Chondrocyte (in vitro differentiated cells): Measurements from ENCODE around the gene CABYR. TPM values are rescaled to one million over a fixed set of nuclear protein-coding genes. Genes with fewer than 3 reads are reported as not detected.

ENCODE experiments used
- DNase-seq: peaks from one replicate; pipeline ENCODE4 v3.0.0; 2021; ENCODE audit warnings: mixed read lengths, low spot score
- H3K27ac Mint-ChIP-seq: one replicate; pipeline ENCODE4 v1.8.0; 2021; ENCODE audit warnings: mild to moderate bottlenecking, moderate library complexity, mixed read lengths; ENCODE audit not compliant: unreplicated experiment
- H3K27me3 Mint-ChIP-seq: 2 replicates; pipeline ENCODE4 v1.8.0; 2021; ENCODE audit warnings: low read depth, mixed read lengths
- H3K36me3 Mint-ChIP-seq: 2 replicates; pipeline ENCODE4 v1.8.0; 2021; ENCODE audit warnings: low read depth, mixed read lengths
- H3K4me1 Mint-ChIP-seq: 2 replicates; pipeline ENCODE4 v1.8.0; 2021; ENCODE audit warnings: low read depth, mild to moderate bottlenecking, mixed read lengths
- H3K4me3 Mint-ChIP-seq: one replicate; pipeline ENCODE4 v1.8.0; 2021; ENCODE audit warnings: mild to moderate bottlenecking, moderate library complexity, mixed read lengths; ENCODE audit not compliant: unreplicated experiment
- H3K9me3 Mint-ChIP-seq: 2 replicates; pipeline ENCODE4 v1.8.0; 2021; ENCODE audit warnings: low read depth, mixed read lengths
- total RNA-seq: library from RNA; stranded (reverse); gene quantifications from 3 replicates; pipeline ENCODE4 v1.2.1, GENCODE V29; 2021
- TF ChIP-seq, protein P1 (sequence below): fragments of 200-600 bp; sonication (generic); IDR thresholded peaks from 2 replicates; pipeline ENCODE4 v1.5.0; 2021; ENCODE audit warnings: antibody characterized with exemption, mild to moderate bottlenecking, moderate library complexity

Gene CABYR
- total RNA-seq, 1 donor from 2014 or later = 9.8 TPM

DNA sequence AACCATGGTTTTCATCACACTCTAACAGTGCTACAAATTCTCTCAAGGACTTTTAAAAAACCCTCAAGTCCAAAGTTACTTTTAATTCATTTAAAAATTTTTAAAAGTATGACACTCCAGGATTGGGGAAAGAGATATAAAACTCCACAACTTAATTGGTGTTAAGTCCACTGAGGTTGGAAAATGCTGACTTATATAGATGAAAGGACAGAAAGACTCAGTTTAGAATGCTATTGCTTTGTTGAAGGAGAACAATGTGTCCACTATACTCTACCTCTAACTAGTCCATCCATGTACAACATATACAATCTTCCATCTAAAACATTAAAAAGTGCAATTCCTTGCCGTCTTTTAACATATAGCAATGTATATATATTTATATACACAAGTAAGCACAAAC is 41.2 kb downstream of the CABYR start:
- Mint-ChIP-seq H3K27ac (no peak overlapping the region), H3K36me3 (peaks cover 2% of the 10 kb centered on the region), H3K9me3 (no peaks in the 10 kb centered on the region), H3K27me3 (no peaks in the 10 kb centered on the region), H3K4me1 (peaks cover 14% of the 10 kb centered on the region), H3K4me3 (no peak overlapping the region)
- TF ChIP-seq, protein P1, sequence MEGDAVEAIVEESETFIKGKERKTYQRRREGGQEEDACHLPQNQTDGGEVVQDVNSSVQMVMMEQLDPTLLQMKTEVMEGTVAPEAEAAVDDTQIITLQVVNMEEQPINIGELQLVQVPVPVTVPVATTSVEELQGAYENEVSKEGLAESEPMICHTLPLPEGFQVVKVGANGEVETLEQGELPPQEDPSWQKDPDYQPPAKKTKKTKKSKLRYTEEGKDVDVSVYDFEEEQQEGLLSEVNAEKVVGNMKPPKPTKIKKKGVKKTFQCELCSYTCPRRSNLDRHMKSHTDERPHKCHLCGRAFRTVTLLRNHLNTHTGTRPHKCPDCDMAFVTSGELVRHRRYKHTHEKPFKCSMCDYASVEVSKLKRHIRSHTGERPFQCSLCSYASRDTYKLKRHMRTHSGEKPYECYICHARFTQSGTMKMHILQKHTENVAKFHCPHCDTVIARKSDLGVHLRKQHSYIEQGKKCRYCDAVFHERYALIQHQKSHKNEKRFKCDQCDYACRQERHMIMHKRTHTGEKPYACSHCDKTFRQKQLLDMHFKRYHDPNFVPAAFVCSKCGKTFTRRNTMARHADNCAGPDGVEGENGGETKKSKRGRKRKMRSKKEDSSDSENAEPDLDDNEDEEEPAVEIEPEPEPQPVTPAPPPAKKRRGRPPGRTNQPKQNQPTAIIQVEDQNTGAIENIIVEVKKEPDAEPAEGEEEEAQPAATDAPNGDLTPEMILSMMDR = no peak
- DNase-seq = no peak

DNA sequence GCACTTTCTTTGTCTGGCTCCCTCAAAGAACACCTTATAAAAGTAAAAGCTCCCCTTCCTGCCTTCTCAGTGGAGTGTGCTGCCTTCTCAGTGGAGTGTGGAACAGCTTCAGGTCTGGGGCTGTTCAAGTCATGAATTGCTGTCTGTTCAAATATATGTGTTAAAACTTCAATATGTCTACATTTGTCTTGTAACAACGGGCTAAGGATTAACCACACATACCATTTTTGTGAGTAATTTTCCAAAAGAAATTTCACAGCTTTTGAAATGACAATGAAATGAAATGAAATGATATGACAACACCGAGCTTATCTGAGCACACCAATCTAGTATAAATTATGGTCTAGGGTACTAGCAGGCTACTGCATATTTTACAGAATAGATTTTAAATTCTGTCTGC is 42.9 kb downstream of the CABYR start:
- Mint-ChIP-seq H3K9me3 (no peaks in the 10 kb centered on the region), H3K36me3 (peaks cover 2% of the 10 kb centered on the region), H3K27ac (peak overlapping the region; percentile 88), H3K27me3 (no peaks in the 10 kb centered on the region), H3K4me1 (peaks cover 14% of the 10 kb centered on the region), H3K4me3 (no peak overlapping the region)
- TF ChIP-seq, protein P1 = no peak
- DNase-seq = no peak

DNA sequence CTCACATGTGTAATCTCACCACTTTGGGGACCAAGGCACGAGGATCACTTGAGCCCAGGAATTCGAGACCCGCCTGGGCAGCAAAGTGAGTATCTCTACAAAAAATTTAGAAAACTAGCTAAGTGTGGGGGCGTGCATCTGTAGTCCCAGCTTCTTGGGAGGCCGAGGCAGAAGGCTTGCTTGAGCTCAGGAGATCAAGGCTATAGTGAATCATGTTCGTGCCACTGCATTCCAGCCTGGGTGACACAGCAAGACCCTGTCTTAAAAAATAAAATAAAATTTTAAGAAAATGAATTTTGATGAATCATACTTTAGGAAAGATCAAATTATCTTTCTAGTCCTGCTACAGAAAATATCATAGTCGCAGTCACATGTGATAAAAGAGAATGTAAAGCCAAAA is 46.9 kb downstream of the CABYR start:
- no peak for DNase-seq
- peaks cover 24% of the 10 kb centered on the region for H3K4me1 Mint-ChIP-seq
- no peaks in the 10 kb centered on the region for H3K36me3 Mint-ChIP-seq
- H3K4me3 Mint-ChIP-seq = no peak overlapping the region
- H3K9me3 Mint-ChIP-seq = no peaks in the 10 kb centered on the region
- H3K27ac Mint-ChIP-seq = peak overlapping the region; percentile 42
- TF ChIP-seq, protein P1 = no peak
- no peaks in the 10 kb centered on the region for H3K27me3 Mint-ChIP-seq

DNA sequence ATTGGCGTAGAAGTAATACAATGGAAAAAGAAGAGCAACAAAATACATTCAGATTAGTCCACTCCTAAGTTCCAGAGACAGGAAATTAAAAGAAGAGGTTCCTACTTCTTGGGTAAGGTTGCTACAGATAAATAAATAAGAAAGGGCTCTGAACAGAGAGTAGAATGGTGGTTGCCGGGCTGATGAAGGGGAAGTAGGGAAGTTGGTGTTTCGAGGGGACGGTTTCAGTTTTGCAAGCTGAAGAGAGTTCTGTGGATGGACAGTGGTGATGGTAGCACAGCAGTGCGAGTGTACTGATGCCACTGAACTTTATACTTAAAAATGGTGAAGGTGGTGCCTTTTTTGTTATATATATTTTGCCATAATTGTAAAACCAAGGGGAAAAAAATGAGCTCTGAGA is 48.2 kb downstream of the CABYR start:
- TF ChIP-seq, protein P1 = no peak
- no peak overlapping the region for H3K27ac Mint-ChIP-seq
- H3K36me3 Mint-ChIP-seq = no peaks in the 10 kb centered on the region
- no peaks in the 10 kb centered on the region for H3K27me3 Mint-ChIP-seq
- peaks cover 21% of the 10 kb centered on the region for H3K4me1 Mint-ChIP-seq
- DNase-seq = no peak
- H3K9me3 Mint-ChIP-seq = no peaks in the 10 kb centered on the region
- no peak overlapping the region for H3K4me3 Mint-ChIP-seq

DNA sequence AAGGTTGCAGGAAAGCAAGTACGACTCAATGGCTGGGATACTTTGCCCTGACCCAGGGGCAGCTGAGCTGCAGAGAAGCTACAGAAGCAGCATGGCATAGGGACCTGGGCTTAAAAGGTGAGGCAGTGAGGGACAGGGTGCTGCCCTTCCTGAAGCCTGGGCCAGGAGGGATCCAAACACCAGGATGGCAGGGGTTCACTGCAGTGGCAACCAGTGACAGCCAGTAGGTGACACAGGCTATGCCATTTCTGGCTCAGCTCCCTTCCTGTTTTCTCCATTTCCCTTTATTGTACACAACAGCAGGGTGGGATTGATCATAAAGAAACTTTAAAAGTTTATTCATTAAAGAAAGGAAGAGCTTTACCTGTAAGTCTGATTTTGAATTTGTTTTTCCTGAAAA is 48.8 kb downstream of the CABYR start:
- DNase-seq = no peak
- no peaks in the 10 kb centered on the region for H3K36me3 Mint-ChIP-seq
- TF ChIP-seq, protein P1 = no peak
- no peaks in the 10 kb centered on the region for H3K27me3 Mint-ChIP-seq
- H3K4me3 Mint-ChIP-seq = no peak overlapping the region
- H3K9me3 Mint-ChIP-seq = no peaks in the 10 kb centered on the region
- no peak overlapping the region for H3K27ac Mint-ChIP-seq
- peaks cover 18% of the 10 kb centered on the region for H3K4me1 Mint-ChIP-seq
